IPS-15b (cell line): ENCODE data around the gene MEGF6.
"Not testable (repeated sequence)": the region's sequence is repeated elsewhere in the genome, so short reads cannot be mapped to it uniquely, and the experiment has no call there.

Source experiments
- H3K27me3 ChIP-seq: one replicate; pipeline ENCODE4 v1.6.1; 2013; ENCODE audit warnings: low read length; ENCODE audit not compliant: control insufficient read depth, insufficient read depth
- H3K36me3 ChIP-seq: one replicate; pipeline ENCODE4 v1.6.1; 2013; ENCODE audit warnings: low read length; ENCODE audit not compliant: control insufficient read depth, insufficient read depth
- H3K4me1 ChIP-seq: one replicate; pipeline ENCODE4 v1.6.1; 2013; ENCODE audit warnings: mild to moderate bottlenecking, low read length; ENCODE audit not compliant: control insufficient read depth, insufficient read depth
- H3K4me3 ChIP-seq: one replicate; pipeline ENCODE4 v1.5.1; 2013; ENCODE audit warnings: low read depth, low read length
- H3K9ac ChIP-seq: one replicate; pipeline ENCODE4 v1.6.1; 2013; ENCODE audit warnings: low read depth, mild to moderate bottlenecking, low read length
- H3K9me3 ChIP-seq: one replicate; pipeline ENCODE4 v1.6.1; 2013; ENCODE audit warnings: mild to moderate bottlenecking, low read length; ENCODE audit not compliant: control insufficient read depth, insufficient read depth

Gene MEGF6

GRCh38 chr1:3594706-3595377 is 16.5 kb downstream of the MEGF6 start:
- no peak overlapping the region for H3K9ac ChIP-seq
- no peaks in the 10 kb centered on the region for H3K4me1 ChIP-seq
- H3K9me3 ChIP-seq: no peaks in the 10 kb centered on the region
- H3K27me3 ChIP-seq: no peaks in the 10 kb centered on the region
- peaks cover 6% of the 10 kb centered on the region for H3K36me3 ChIP-seq
- no peak overlapping the region for H3K4me3 ChIP-seq

GRCh38 chr1:3593745-3594144 is 17.6 kb downstream of the MEGF6 start:
- Histone ChIP-seq H3K4me1 (no peaks in the 10 kb centered on the region), H3K27me3 (no peaks in the 10 kb centered on the region), H3K36me3 (peaks cover 6% of the 10 kb centered on the region), H3K9me3 (no peaks in the 10 kb centered on the region), H3K9ac (peak overlapping the region; percentile 1), H3K4me3 (no peak overlapping the region)

GRCh38 chr1:3593334-3593733 is 18.0 kb downstream of the MEGF6 start:
- Histone ChIP-seq H3K4me3 (no peak overlapping the region), H3K27me3 (no peaks in the 10 kb centered on the region), H3K36me3 (peaks cover 6% of the 10 kb centered on the region), H3K9me3 (no peaks in the 10 kb centered on the region), H3K9ac (peak overlapping the region; percentile 1), H3K4me1 (no peaks in the 10 kb centered on the region)

GRCh38 chr1:3590951-3591865 is 20.1 kb downstream of the MEGF6 start:
- Histone ChIP-seq H3K9me3 (no peaks in the 10 kb centered on the region), H3K4me3 (no peak overlapping the region), H3K4me1 (no peaks in the 10 kb centered on the region), H3K36me3 (peaks cover 6% of the 10 kb centered on the region), H3K9ac (no peak overlapping the region), H3K27me3 (no peaks in the 10 kb centered on the region)

- no peak overlapping the region for H3K9ac ChIP-seq
- no peaks in the 10 kb centered on the region for H3K27me3 ChIP-seq
- H3K36me3 ChIP-seq: peaks cover 4% of the 10 kb centered on the region
- H3K4me3 ChIP-seq: no peak overlapping the region
- no peaks in the 10 kb centered on the region for H3K9me3 ChIP-seq
- H3K4me1 ChIP-seq: no peaks in the 10 kb centered on the region
Measured at GRCh38 chr1:3590139-3590763, 21.1 kb downstream of the MEGF6 start.

- Histone ChIP-seq H3K4me1 (no peaks in the 10 kb centered on the region), H3K36me3 (no peaks in the 10 kb centered on the region), H3K27me3 (no peaks in the 10 kb centered on the region), H3K9ac (no peak overlapping the region), H3K9me3 (no peaks in the 10 kb centered on the region), H3K4me3 (no peak overlapping the region)
Measured at GRCh38 chr1:3588395-3588794, 22.9 kb downstream of the MEGF6 start.

- Histone ChIP-seq H3K27me3 (no peaks in the 10 kb centered on the region), H3K9ac (no peak overlapping the region), H3K4me1 (no peaks in the 10 kb centered on the region), H3K4me3 (no peak overlapping the region), H3K9me3 (no peaks in the 10 kb centered on the region), H3K36me3 (no peaks in the 10 kb centered on the region)
Measured at GRCh38 chr1:3586986-3587759, 24.1 kb downstream of the MEGF6 start.

GRCh38 chr1:3585940-3586568 is 25.3 kb downstream of the MEGF6 start:
- Histone ChIP-seq H3K36me3 (no peaks in the 10 kb centered on the region), H3K9ac (no peak overlapping the region), H3K4me3 (no peak overlapping the region), H3K27me3 (no peaks in the 10 kb centered on the region), H3K4me1 (no peaks in the 10 kb centered on the region), H3K9me3 (no peaks in the 10 kb centered on the region)

GRCh38 chr1:3585353-3585868 is 25.9 kb downstream of the MEGF6 start:
- H3K4me1 ChIP-seq, H3K9me3 ChIP-seq, H3K27me3 ChIP-seq, H3K9ac ChIP-seq, H3K36me3 ChIP-seq, H3K4me3 ChIP-seq: not testable (repeated sequence)

- Histone ChIP-seq H3K4me1 (no peaks in the 10 kb centered on the region), H3K27me3 (no peaks in the 10 kb centered on the region), H3K9ac (no peak overlapping the region), H3K36me3 (no peaks in the 10 kb centered on the region), H3K9me3 (no peaks in the 10 kb centered on the region), H3K4me3 (no peak overlapping the region)
Measured at GRCh38 chr1:3584915-3585314, 26.4 kb downstream of the MEGF6 start.

- not testable (repeated sequence) for H3K4me3 ChIP-seq, H3K9ac ChIP-seq, H3K27me3 ChIP-seq, H3K4me1 ChIP-seq, H3K9me3 ChIP-seq, H3K36me3 ChIP-seq
Measured at GRCh38 chr1:3583751-3584150, 27.6 kb downstream of the MEGF6 start.
